HepG2 (cell line): ENCODE measurements around the gene RPE65. TPM values are rescaled to one million over a fixed set of nuclear protein-coding genes. Genes with fewer than 3 reads are reported as not detected.

ENCODE experiments used
- HDAC1 ChIP-seq: sonication (generic); formaldehyde crosslinking; IDR thresholded peaks from 2 replicates; pipeline ENCODE4 v1.5.1; 2020; ENCODE audit warnings: mild to moderate bottlenecking, missing genetic modification reagents
- SALL2 ChIP-seq: sonication (generic); formaldehyde crosslinking; IDR thresholded peaks from 2 replicates; pipeline ENCODE4 v1.8.1; 2023; ENCODE audit warnings: mild to moderate bottlenecking, missing genetic modification reagents, inconsistent platforms
- TEF ChIP-seq: sonication (generic); formaldehyde crosslinking; IDR thresholded peaks from 2 replicates; pipeline ENCODE4 v1.5.0; 2020; ENCODE audit warnings: missing genetic modification reagents
- TOE1 ChIP-seq: sonication (generic); formaldehyde crosslinking; IDR thresholded peaks from 2 replicates; pipeline ENCODE4 v1.4.0; 2020; ENCODE audit warnings: mild to moderate bottlenecking, missing genetic modification reagents
- ZNF276 ChIP-seq: sonication (generic); formaldehyde crosslinking; IDR thresholded peaks from 2 replicates; pipeline ENCODE4 v1.4.0; 2020; ENCODE audit warnings: mild to moderate bottlenecking, low read depth, missing genetic modification reagents
- ZNF280D ChIP-seq: sonication (generic); formaldehyde crosslinking; IDR thresholded peaks from 2 replicates; pipeline ENCODE4 v1.5.1; 2020; ENCODE audit warnings: mild to moderate bottlenecking, missing genetic modification reagents
- ZSCAN30 ChIP-seq: sonication (generic); formaldehyde crosslinking; IDR thresholded peaks from 2 replicates; pipeline ENCODE4 v1.5.0; 2020; ENCODE audit warnings: mild to moderate bottlenecking, missing genetic modification reagents
- polyA plus RNA-seq, 8 experiments: library from polyadenylated mRNA; depleted of rRNA in 3 of 8; stranded (reverse) in 7 of 8; unstranded in 1 of 8; fragments of >200 nt; fragmentation: Illumina TruSeq in 4 of 8; extraction: Trizol in 4 of 8; gene quantifications; 2 replicates each; pipeline versions ENCODE4 v1.2.1 to v1.2.3, GENCODE V29; 2011 to 2016; ENCODE audit warnings: low read depth in 4 of 8, missing spikeins in 1 of 8, mixed read lengths in 1 of 8; ENCODE audit not compliant: insufficient read depth in 1 of 8
- total RNA-seq, 5 experiments: library from RNA; depleted of rRNA; stranded (reverse); fragments of >200 nt; fragmentation: Illumina TruSeq; extraction: Trizol; gene quantifications; 2 replicates each; pipeline ENCODE4 v1.2.3, GENCODE V29; 2016; ENCODE audit warnings: low read depth in 1 of 5
- TF ChIP-seq, protein P1 (sequence below): sonication (generic); formaldehyde crosslinking; IDR thresholded peaks from 2 replicates; pipeline ENCODE4 v1.4.0; 2020; ENCODE audit warnings: mild to moderate bottlenecking, missing genetic modification reagents, borderline replicate concordance
- TF ChIP-seq, protein P2 (sequence below): fragments of 450-650 bp; IDR thresholded peaks from 2 replicates; pipeline ENCODE4 v1.6.1; 2017; ENCODE audit warnings: mild to moderate bottlenecking
- TF ChIP-seq, protein P3 (sequence below): sonication (generic); formaldehyde crosslinking; IDR thresholded peaks from 2 replicates; pipeline ENCODE4 v1.9.0; 2022; ENCODE audit warnings: missing genetic modification reagents, mild to moderate bottlenecking, borderline replicate concordance
- TF ChIP-seq, protein P4 (sequence below): sonication (generic); formaldehyde crosslinking; conservative IDR thresholded peaks from 2 replicates; pipeline ENCODE4 v1.8.0; 2022; ENCODE audit warnings: low read depth, missing genetic modification reagents

The RPE65 gene
- total and polyA plus RNA-seq, 2 of the 13 experiments (the other 11 are each of a cell fraction or from before 2014, with no cell fraction given) = not detected

- TF ChIP-seq, protein P1, sequence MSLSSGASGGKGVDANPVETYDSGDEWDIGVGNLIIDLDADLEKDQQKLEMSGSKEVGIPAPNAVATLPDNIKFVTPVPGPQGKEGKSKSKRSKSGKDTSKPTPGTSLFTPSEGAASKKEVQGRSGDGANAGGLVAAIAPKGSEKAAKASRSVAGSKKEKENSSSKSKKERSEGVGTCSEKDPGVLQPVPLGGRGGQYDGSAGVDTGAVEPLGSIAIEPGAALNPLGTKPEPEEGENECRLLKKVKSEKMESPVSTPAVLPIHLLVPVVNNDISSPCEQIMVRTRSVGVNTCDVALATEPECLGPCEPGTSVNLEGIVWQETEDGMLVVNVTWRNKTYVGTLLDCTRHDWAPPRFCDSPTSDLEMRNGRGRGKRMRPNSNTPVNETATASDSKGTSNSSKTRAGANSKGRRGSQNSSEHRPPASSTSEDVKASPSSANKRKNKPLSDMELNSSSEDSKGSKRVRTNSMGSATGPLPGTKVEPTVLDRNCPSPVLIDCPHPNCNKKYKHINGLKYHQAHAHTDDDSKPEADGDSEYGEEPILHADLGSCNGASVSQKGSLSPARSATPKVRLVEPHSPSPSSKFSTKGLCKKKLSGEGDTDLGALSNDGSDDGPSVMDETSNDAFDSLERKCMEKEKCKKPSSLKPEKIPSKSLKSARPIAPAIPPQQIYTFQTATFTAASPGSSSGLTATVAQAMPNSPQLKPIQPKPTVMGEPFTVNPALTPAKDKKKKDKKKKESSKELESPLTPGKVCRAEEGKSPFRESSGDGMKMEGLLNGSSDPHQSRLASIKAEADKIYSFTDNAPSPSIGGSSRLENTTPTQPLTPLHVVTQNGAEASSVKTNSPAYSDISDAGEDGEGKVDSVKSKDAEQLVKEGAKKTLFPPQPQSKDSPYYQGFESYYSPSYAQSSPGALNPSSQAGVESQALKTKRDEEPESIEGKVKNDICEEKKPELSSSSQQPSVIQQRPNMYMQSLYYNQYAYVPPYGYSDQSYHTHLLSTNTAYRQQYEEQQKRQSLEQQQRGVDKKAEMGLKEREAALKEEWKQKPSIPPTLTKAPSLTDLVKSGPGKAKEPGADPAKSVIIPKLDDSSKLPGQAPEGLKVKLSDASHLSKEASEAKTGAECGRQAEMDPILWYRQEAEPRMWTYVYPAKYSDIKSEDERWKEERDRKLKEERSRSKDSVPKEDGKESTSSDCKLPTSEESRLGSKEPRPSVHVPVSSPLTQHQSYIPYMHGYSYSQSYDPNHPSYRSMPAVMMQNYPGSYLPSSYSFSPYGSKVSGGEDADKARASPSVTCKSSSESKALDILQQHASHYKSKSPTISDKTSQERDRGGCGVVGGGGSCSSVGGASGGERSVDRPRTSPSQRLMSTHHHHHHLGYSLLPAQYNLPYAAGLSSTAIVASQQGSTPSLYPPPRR = no peak
- TF ChIP-seq, protein P2, sequence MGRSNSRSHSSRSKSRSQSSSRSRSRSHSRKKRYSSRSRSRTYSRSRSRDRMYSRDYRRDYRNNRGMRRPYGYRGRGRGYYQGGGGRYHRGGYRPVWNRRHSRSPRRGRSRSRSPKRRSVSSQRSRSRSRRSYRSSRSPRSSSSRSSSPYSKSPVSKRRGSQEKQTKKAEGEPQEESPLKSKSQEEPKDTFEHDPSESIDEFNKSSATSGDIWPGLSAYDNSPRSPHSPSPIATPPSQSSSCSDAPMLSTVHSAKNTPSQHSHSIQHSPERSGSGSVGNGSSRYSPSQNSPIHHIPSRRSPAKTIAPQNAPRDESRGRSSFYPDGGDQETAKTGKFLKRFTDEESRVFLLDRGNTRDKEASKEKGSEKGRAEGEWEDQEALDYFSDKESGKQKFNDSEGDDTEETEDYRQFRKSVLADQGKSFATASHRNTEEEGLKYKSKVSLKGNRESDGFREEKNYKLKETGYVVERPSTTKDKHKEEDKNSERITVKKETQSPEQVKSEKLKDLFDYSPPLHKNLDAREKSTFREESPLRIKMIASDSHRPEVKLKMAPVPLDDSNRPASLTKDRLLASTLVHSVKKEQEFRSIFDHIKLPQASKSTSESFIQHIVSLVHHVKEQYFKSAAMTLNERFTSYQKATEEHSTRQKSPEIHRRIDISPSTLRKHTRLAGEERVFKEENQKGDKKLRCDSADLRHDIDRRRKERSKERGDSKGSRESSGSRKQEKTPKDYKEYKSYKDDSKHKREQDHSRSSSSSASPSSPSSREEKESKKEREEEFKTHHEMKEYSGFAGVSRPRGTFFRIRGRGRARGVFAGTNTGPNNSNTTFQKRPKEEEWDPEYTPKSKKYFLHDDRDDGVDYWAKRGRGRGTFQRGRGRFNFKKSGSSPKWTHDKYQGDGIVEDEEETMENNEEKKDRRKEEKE = no peak
- TF ChIP-seq TOE1 (CRISPR knock-in tag) = no peak
- no peak for TF ChIP-seq SALL2
- TF ChIP-seq, protein P3, sequence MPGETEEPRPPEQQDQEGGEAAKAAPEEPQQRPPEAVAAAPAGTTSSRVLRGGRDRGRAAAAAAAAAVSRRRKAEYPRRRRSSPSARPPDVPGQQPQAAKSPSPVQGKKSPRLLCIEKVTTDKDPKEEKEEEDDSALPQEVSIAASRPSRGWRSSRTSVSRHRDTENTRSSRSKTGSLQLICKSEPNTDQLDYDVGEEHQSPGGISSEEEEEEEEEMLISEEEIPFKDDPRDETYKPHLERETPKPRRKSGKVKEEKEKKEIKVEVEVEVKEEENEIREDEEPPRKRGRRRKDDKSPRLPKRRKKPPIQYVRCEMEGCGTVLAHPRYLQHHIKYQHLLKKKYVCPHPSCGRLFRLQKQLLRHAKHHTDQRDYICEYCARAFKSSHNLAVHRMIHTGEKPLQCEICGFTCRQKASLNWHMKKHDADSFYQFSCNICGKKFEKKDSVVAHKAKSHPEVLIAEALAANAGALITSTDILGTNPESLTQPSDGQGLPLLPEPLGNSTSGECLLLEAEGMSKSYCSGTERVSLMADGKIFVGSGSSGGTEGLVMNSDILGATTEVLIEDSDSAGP = no peak
- TF ChIP-seq, protein P4, sequence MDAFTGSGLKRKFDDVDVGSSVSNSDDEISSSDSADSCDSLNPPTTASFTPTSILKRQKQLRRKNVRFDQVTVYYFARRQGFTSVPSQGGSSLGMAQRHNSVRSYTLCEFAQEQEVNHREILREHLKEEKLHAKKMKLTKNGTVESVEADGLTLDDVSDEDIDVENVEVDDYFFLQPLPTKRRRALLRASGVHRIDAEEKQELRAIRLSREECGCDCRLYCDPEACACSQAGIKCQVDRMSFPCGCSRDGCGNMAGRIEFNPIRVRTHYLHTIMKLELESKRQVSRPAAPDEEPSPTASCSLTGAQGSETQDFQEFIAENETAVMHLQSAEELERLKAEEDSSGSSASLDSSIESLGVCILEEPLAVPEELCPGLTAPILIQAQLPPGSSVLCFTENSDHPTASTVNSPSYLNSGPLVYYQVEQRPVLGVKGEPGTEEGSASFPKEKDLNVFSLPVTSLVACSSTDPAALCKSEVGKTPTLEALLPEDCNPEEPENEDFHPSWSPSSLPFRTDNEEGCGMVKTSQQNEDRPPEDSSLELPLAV (CRISPR knock-in tag) = no peak
- no peak for TF ChIP-seq ZSCAN30
- no peak for TF ChIP-seq ZNF276 (CRISPR knock-in tag)
- TF ChIP-seq ZNF280D (CRISPR knock-in tag) = no peak
- no peak for TF ChIP-seq HDAC1
- TF ChIP-seq TEF (CRISPR knock-in tag) = no peak
These were observed 11.4 kb downstream of the RPE65 start (continued) for GRCh38 chr1:68438310-68438709.
